Hepatocyte (in vitro differentiated cells): Measurements from ENCODE around the gene STX1B.

Source experiments
- CTCF ChIP-seq: fragments of 200-600 bp; sonication (generic); IDR thresholded peaks from 2 replicates; pipeline ENCODE4 v1.5.1; 2016; ENCODE audit warnings: antibody characterized with exemption, mild to moderate bottlenecking; ENCODE audit not compliant: poor library complexity
- EZH2 ChIP-seq: fragments of 200-600 bp; sonication (generic); IDR thresholded peaks from 2 replicates; pipeline ENCODE4 v1.6.1; 2016; ENCODE audit warnings: antibody characterized with exemption, mild to moderate bottlenecking, borderline replicate concordance
- EZH2phosphoT487 ChIP-seq: fragments of 200-600 bp; sonication (generic); IDR thresholded peaks from one replicate; pipeline ENCODE4 v1.6.1; 2018; ENCODE audit warnings: antibody characterized with exemption, mild to moderate bottlenecking, low read depth, moderate library complexity; ENCODE audit not compliant: unreplicated experiment, severe bottlenecking

GRCh38 chr16:31050280-31051030 lies 40.0 kb upstream of the STX1B start:
- TF ChIP-seq CTCF (no peak), EZH2phosphoT487 (no peak), EZH2 (no peak)
